Left colon (tissue), 2 donors: ENCODE data around the gene XIRP1. TPM values are rescaled to one million over a fixed set of nuclear protein-coding genes. Genes with fewer than 3 reads are reported as not detected.

Experiments used
- ATAC-seq: fragments of 200-7000 bp; cut with Tn5 transposase; one replicate; pipeline ENCODE4 v1.9.1; 2020; ENCODE audit warnings: mild to moderate bottlenecking, moderate library complexity
- DNase-seq, 2 donors: peaks; one replicate each; pipeline ENCODE4 v3.0.0-alpha.2; 2020
- intact Hi-C, 2 donors: fragments of 100-400 bp; cut with DNase I in 1 of 2; cut with micrococcal nuclease in 1 of 2; formaldehyde crosslinking; loops; one replicate each; pipeline versions ENCODE4 v1.11.2 to v1.14.0; 2022; cut with DNase I, micrococcal nuclease
- total RNA-seq, 2 donors: library from RNA; stranded (reverse); fragmentation: NEBNext Ultra II Directional; extraction: Animal tissue kit (Norgen Biotek cat#: 25700); gene quantifications; one replicate each; pipeline ENCODE4 v1.2.1, GENCODE V29; 2021
- donor health status: DM: no; HTN: no; CAD: no.
- donor health status: DM: yes; HTN: yes; CAD: no.

XIRP1 gene
- total RNA-seq, 2 donors from 2014 or later: not detected

DNA sequence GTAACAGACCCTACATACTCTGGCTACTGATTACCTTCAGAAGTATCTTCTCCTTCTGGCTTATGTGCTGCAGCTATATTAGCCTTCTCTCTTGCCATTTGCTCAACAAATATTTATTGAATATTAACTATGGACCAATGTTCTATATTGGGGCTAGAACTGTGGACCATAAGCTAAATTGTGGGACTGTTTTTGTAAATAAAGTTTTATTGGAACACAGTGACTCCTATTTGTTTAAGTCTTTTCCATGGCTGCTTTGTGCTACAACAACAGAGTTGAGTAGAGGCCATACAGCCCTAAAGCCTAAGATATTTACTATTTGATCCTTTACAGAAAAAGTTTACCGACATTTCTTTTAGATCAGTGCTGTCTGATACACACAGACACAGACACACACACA lies 20.3 kb upstream of the XIRP1 start:
- ATAC-seq (no peak), DNase-seq (no peak)
- intact Hi-C loops: no loop called here

DNA sequence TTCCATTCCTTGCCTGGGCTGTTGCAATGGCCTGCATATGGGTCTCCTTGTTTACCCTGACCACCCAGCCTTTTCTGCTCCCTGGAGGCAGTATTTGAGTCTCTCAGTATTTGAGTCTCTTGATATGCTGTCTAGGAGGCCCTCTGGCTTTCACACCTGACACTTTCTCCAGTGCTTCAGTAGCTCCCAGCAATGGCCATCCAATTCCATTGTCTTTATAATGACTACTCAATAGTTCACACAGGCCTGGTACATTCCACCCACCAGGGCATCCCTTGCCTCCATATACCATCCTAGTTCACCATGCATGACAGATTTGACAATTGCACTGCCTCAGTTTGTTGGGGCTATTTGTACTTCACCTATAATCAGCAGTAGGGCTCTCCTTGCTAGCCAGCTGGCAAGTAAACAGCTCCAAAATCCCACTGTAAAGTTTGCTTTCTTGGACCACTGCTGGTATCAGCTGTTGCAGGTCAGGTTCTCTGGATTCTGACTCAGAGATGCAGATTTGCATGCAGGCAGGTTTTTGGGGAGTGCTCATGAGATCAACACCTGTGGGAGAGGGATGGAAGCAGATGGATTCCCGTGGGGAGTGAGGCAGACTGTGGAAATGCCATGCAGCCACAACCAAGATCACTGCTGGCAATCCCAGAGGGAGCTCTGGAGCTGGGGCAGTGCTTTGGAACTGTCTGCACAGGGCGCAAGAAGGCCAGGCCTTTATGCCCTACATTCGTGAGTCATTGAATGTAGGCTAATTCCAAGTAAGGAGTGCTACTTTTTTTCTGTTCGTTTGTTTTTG lies 19.1 kb upstream of the XIRP1 start:
- no peak for DNase-seq
- ATAC-seq: no peak
- intact Hi-C loops: no loop called here

DNA sequence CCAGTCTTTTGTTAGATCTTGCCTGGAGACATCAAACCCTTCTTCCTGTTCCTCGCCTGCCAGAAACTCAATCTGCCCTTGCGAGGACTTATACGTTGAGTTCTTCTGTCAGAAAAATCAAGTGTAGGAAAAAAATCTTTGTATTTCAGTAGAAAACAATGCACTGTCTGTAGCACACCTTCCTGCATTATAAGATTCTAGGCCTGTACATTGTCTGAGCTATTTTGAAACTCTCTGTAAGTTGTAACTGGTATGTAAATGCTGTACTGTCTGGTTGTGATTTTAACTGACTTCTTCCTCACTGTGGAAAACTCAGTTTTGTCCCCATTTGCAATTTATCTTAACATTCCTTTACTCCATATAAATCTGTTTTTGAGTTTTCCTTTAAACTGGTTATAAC lies 17.7 kb upstream of the XIRP1 start:
- no peak for ATAC-seq
- intact Hi-C loops: no loop called here
- DNase-seq: no peak

DNA sequence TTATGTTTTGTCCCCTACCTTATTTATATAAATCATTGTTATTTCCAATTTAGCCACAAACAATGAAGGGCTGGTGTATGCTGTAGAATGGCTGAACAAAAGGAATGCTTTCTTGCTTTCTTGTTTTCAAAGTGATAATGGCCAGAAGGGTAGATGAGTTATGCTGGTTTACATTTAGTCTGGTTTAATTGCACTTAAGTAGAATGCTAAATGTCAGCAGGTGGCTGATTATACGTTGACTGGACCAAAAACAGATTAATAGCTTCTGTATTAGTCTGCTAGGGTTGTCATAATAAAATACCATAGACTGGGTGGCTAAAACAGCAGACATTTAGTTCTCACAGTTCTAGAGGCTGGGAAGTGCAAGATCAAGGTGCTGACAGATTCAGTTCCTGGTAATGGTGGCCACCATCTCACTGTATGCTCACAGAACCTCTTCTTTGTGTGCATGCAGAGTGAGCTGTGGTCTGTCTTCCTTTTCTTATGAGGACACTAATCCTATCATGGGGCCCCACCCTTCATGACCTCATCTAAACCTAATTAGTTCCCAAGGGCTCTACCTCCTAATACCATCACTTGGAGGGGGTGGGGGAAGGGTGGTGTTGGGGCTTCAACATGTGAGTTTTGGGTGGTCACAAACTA lies 17.1 kb upstream of the XIRP1 start:
- DNase-seq: no peak
- intact Hi-C loops: loop anchor here in 1 of 2 donors (10.0 kb wide), 1 partner anchor 75 kb away; the partner anchor contains the start of gene CX3CR1
- no peak for ATAC-seq

DNA sequence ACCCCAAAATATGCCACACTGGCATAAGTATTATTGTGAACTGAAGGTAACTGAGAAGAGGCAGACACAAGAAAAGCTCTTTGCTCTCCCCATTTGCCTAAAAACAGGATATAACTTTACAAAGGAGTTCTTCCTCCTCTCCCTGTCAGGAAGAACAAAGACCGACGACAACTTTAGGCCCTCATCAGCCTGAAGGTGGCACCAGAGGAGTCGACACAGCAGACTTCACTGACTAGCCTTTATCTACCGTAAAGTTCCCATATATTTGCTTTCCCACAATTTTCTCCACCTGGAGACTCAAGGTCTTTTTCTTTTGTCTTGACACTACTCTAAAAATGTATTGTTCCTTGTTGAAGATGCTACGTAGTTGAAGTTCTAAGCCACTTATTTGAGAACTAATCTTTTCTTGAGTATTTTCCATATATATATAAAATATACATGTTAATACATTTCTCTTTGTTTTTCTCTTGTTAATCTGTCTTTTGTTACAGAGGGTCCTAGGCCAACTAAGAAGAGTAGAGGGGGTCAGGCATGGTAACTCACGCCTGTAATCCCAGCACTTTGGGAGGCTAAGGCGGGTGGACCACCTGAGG lies 16.2 kb upstream of the XIRP1 start:
- peak in 1 of 2 donors; percentile 67 for DNase-seq

GRCh38 chr3:39207361-39208186 lies 15.2 kb upstream of the XIRP1 start:
- DNase-seq: no peak
- ATAC-seq: no peak
- intact Hi-C loops: loop anchor here in 1 of 2 donors (10.0 kb wide), 1 partner anchor 77 kb away; the partner anchor contains the start of gene CX3CR1

More for the DNA sequence above, 16.2 kb upstream of the XIRP1 start:
- intact Hi-C loops: loop anchor here in 1 of 2 donors (10.0 kb wide), 1 partner anchor 76 kb away; the partner anchor contains the start of gene CX3CR1
- ATAC-seq: peak; percentile 94

DNA sequence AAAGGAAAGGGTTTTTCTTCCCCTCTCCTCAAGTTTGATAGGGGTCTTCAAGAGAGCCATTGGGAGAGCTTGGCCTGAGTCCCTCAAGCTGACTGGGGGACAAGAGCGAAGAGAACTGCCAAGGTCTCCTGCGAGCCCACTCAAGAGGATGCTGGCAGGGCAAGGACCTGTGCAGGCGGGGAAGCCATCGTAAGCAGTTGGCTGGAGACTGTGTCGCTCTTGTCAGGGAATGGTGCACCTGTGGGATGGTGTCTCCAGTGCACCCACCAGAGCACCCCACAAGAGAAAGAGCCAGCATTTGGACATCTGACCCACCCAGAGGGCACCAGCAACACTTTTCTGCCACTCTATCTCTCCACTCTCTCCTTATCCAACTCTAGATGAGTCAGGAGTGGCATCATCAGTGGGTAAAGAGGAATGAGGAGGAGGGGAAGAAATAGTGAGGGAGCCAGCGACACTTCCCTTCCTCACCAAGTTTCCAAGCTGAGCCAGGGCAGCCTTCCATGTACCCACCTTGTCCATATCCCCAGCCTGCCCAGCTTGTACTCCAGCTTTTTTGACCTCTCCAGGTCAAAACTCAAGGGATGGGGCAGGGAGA lies 13.6 kb upstream of the XIRP1 start:
- ATAC-seq (no peak), DNase-seq (no peak)
- intact Hi-C loops: loop anchor here in 1 of 2 donors (10.0 kb wide), 1 partner anchor 79 kb away; the partner anchor contains the start of gene CX3CR1

DNA sequence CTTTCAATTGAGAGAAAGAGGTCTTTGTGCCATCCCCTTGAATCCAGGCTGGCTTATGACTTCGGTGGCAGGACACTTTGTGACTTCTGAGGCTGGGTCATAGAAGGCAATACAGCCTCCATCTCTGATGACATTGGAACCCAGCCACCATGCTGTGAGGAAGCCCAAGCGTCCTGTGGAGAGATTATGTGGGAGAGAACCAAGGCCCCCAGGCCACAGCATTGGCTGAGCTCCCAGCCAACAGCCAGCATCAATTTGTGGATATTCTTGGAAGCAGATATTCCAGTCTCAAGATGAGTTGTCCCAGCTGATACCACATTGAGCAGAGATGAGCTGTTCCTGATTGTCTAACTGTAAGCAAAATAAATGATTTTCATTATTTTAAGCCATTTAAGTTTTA lies 12.7 kb upstream of the XIRP1 start:
- intact Hi-C loops: loop anchor here in 1 of 2 donors (10.0 kb wide), 1 partner anchor 80 kb away; the partner anchor contains the start of gene CX3CR1
- DNase-seq (no peak), ATAC-seq (no peak)

GRCh38 chr3:39203860-39204259 lies 11.5 kb upstream of the XIRP1 start:
- intact Hi-C loops: loop anchor here in 1 of 2 donors (10.0 kb wide), 1 partner anchor 81 kb away; the partner anchor contains the start of gene CX3CR1
- no peak for DNase-seq
- ATAC-seq: no peak

DNA sequence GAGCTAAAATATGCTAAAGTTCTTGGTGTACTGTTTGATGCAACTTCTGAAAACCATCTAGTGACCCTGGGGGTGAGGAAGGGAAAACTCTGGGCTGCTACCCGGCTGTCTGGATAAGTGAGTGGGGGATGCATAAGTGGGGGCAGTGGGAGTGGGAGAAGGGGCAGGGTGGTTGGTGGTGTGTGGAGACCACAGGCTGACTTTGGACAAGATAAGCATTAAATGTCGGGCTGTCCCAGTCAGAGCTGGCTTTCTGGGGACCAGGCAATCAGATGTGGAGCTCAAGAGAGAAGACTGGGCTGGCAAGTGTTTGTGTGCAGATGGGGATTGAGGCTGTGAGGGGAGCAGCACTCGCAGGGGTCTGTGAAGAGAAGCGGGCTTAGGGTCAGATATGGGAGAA lies 11.0 kb upstream of the XIRP1 start:
- ATAC-seq: no peak
- intact Hi-C loops: loop anchor here in 1 of 2 donors (10.0 kb wide), 1 partner anchor 81 kb away; the partner anchor contains the start of gene CX3CR1
- no peak for DNase-seq

DNA sequence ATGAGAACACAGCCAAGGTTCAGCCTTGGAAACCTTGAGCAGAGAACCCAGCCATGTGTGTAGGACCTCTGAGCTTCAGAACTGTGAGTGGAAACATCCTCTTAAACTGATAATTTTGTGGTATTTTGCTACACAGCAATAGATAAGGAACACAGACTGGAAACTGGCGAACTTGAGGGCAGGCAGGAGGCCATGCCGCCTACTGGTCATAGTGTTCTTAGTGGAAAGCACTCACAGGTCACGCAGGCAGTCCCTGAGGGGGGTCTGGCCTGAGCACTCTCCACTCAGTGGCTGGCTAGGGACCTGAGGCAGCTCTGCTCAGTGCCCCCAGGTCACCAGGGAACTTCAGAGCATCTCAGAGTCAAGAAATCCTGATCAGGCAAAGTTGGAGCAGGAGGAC lies 9.7 kb upstream of the XIRP1 start:
- DNase-seq (no peak), ATAC-seq (no peak)
- intact Hi-C loops: loop anchor here in 1 of 2 donors (10.0 kb wide), 1 partner anchor 83 kb away; the partner anchor contains the start of gene CX3CR1

GRCh38 chr3:39196671-39197356 lies 4.4 kb upstream of the XIRP1 start:
- DNase-seq (no peak), ATAC-seq (no peak)
- intact Hi-C loops: no loop called here

DNA sequence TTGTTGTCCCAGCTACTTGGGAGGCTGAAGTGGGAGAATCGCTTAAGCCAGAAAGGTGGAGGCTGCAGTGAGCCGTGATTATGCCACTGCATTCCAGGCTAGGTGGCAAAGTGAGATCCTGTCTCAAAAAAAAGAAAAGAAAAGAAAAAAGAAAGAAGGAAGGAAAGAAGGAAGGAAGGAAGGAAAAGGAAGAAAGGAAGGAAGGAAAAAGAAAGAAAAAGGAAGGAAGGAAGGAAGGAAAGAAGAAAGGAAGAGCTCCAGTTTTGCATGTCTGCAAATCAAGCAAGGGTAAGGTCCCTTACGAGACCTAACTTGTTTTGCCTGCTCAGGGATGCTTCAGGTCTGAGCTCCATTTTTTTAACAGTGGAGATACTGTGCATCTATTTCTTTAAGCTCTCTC lies 3.6 kb upstream of the XIRP1 start:
- ATAC-seq (no peak), DNase-seq (no peak)
- intact Hi-C loops: no loop called here

DNA sequence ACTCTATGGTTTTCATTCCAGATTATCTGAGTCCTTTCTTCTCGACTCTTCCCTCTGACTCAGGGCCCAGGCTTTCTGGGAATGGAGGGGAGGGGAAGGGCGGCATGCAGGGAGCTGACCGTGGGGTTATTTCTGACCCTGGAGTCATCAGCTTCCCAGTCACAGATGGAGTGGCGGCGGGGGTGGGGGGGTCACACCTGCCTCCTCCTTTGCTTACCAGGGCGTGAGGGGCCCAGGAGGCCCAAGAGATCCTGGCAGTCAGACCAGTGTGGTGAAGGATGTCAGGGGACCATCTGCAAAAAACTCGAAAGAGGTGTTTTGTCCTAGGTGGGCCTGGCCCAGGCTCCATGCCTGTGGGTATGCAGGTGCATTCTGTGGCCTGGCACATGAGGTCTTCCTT lies 996 bp upstream of the XIRP1 start:
- no peak for DNase-seq
- intact Hi-C loops: loop anchor here in 1 of 2 donors (5.0 kb wide), 1 partner anchor 94 kb away; no protein-coding TSS in a partner anchor
- no peak for ATAC-seq

GRCh38 chr3:39191773-39192172 lies 622 bp downstream of the XIRP1 start:
- no peak for DNase-seq
- intact Hi-C loops: loop anchor here in 1 of 2 donors (5.0 kb wide), 1 partner anchor 96 kb away; no protein-coding TSS in a partner anchor
- no peak for ATAC-seq

DNA sequence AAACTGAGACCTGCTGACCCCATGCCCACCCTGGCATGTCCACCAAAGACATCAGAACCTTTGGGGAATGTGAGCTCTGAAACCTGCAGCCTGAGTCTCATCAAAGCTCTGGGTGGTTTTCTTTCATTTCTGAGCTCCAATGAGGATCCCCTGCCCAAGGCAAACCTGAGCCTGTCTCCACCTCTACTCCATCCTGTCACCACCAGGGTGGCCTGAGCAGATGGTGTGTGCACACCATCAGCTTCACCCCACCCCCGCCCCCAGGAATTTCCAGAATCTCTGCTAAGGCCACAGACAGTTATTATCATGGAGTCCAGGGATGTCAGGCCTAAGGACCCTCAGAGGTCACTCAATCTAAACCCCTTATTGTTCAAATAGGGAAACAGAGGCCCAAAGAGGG lies 1.3 kb downstream of the XIRP1 start:
- intact Hi-C loops: loop anchor here in 1 of 2 donors (5.0 kb wide), 1 partner anchor 96 kb away; no protein-coding TSS in a partner anchor
- ATAC-seq (no peak), DNase-seq (no peak)

DNA sequence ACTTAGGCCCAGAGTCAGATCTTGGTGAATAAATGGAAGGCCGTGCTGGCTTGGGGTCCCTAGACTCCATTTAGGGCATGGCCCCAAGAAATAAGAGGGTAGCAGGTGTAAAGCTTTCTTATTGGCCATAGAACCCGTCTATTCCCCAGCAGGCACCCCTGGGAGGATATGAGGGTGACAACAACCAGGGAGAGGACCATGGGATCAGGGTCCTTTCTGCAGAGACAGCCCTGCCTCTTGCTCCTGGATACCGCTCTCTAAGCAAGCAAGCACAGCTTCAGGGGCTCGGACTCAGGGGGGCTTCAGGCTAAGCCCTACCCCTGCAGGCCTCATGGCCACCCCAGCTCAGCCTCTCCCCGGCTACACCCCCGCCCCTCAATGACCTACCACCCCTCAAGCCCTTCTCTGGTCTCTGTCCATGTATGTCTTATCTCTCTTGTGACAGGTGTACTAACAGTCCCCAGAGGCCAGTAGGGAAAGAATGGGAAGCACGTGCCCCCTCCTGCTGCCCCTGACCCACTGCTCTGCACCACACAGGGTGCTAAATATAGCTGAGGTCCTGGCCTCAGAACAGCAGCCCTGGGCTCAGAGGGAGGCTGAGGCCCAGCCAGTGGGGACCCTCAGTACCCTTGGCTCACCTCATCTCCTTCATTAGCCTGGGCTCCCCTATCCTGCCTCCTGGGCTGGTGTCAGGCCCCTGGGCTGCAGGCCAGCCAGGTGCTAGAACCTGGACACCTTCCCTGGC lies 1.9 kb downstream of the XIRP1 start:
- ATAC-seq (no peak), DNase-seq (no peak)
- intact Hi-C loops: loop anchor here in 1 of 2 donors (5.0 kb wide), 1 partner anchor 97 kb away; no protein-coding TSS in a partner anchor
